GM21526 (cell line): ENCODE results near the gene RPSA.
"Not testable (repeated sequence)": the region's sequence is repeated elsewhere in the genome, so short reads cannot be mapped to it uniquely, and the experiment has no call there.

Source experiments
- ATAC-seq: cut with Tn5 transposase; IDR thresholded peaks from one replicate; pipeline ENCODE4 v1.9.1; 2021; ENCODE audit warnings: moderate library complexity; ENCODE audit not compliant: unreplicated experiment, low FRiP score

RPSA gene

GRCh38 chr3:39418556-39419225 lies 12.2 kb downstream of the RPSA start:
- ATAC-seq = not testable (repeated sequence)

DNA sequence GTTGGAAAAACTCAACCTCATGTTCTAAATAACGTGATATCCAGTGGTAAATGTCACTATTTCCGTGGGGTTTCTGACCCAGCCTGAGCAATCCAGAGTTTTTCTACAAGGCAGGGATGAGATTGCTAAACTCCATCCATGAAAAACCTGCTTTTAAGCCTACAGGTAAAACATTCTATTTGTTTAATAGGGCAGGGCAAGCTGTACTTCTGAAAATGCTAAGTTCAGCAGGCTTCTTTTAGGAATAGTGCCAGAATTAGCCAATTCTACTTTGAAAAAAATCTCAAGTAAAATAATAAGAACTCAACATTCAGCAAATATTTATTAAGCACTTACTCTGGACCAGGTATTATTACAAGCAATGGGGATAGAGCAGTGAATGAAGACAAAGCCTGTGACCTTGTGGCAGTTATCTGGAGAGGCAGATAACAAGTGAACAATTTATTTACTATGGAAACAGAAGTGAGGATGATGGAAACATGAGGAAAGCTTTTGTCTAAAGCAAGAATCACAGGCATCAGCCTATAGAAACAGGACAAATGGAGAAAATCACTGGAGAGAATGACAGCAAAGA lies 13.3 kb downstream of the RPSA start:
- ATAC-seq = no peak

GRCh38 chr3:39420543-39420942 lies 14.0 kb downstream of the RPSA start:
- ATAC-seq = no peak

DNA sequence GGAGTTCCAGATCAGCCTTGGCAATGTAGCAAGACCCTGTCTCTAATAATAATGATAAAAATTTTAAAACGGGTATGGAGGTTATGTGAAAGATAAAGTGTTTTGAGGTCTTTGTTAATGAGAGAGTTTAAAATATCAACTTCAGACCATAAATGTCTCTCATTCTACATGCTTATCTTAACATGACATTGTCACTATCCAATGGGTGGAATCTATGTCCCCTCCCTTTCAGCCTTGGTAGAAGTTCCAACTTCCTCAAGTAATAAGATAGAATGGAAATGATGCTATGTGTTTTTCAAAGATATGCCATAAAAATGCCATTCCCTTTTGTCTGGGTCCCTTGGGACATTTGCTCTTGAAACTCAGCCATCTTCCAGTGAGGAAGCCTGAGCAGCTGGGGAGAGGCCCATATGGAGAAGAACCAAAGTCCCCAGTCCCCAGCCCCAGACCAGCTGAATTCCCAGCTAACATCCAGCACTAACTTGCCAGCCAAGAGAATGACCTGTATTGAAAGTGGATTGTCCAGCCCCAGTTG lies 17.0 kb downstream of the RPSA start:
- ATAC-seq = no peak

DNA sequence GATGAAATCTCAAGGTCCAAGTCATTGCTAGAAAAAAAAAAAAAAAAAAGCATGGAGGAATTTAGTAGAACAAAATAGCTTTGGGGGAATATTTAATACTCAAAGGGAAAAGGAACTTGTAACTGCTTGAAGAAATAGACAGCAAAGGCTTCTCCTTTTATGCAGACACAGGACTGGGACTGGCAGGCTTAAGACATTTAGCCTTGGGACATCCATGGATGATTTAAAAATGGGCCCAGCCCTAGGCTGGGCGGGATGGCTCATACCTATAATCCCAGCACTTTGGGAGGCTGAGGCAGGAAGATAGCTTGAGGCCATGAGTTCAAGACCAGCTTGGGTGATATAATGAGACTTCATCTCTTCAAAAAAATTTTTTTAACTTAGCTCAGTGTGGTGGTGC lies 19.8 kb downstream of the RPSA start:
- no peak for ATAC-seq

DNA sequence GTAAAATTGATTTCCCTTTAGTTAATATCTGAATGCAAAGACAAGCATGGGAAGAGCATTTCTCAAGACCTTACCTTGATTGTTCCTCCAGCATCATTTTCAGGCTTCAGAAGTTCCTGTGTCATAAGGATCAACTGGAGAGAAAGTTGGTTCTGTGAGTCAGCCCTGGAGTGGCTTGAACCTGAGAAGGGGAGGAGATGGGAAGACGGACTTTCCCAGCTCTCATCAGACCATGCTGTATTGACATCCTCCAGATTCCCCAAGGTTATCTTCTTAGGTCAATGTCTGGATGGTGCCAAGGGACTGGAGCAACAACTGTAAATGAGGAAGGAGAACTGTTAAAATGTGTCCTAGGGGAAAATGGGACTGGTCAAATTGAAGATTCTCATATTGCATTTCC lies 21.0 kb downstream of the RPSA start:
- no peak for ATAC-seq

- no peak for ATAC-seq
These were observed 22.3 kb downstream of the RPSA start for GRCh38 chr3:39428745-39429201.

- no peak for ATAC-seq
These were observed 22.9 kb downstream of the RPSA start for GRCh38 chr3:39429466-39429865.

DNA sequence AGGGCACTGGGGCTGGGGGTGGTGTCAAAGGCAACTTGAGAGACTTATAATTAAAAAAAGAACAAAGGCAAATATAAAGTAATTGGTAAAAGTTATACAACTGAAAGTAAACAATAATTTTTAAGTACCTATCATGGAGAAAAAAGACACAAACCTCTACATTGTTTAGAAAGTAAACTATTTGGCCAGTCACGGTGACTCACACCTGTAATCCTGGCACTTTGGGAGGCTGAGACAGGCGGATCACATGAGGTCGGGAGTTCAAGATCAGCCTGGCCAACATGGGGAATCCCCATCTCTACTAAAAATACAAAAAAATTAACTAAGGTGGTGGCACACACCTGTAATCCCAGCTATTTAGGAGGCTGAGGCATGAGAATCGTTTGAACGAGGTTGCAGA lies 25.8 kb downstream of the RPSA start:
- no peak for ATAC-seq

- ATAC-seq = no peak
These were observed 27.1 kb downstream of the RPSA start for GRCh38 chr3:39433642-39434041.

GRCh38 chr3:39434574-39434973 lies 28.1 kb downstream of the RPSA start:
- ATAC-seq = no peak

DNA sequence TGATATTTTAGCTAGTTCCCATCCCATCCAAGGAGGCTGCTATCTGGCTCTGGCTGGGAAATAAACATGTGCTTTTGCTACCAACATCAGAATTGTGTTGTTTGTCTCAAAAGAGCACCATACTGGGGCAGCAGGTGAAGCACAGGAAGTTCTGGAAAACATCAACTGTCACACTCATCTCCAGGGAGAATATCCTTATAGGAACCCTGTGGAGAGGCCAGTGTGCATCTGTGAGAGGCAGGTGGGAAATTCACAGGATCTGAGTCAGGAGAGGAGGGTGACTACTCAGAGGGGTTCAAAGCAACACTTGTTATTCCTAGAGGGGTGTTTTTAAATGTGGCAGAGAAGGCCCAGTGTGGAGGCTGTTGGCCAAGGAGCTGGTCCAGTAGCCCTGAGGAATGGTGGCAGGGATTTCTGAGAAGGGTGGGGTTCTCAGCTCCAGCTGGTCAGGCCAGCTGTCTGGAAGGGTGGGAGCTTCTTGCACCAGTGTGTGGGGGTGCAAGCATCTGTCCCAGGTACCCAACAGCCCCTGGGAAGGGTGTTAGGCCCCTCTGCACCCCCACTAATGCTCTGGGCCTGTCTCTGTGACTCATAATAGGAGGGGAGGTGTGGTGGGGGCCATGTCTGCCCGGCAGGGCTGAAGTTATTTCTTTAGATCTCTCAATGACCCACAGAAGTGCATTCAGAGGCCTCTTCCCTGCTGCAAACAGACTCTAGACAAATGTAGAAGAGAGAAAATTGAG lies 28.7 kb downstream of the RPSA start:
- ATAC-seq = no peak

DNA sequence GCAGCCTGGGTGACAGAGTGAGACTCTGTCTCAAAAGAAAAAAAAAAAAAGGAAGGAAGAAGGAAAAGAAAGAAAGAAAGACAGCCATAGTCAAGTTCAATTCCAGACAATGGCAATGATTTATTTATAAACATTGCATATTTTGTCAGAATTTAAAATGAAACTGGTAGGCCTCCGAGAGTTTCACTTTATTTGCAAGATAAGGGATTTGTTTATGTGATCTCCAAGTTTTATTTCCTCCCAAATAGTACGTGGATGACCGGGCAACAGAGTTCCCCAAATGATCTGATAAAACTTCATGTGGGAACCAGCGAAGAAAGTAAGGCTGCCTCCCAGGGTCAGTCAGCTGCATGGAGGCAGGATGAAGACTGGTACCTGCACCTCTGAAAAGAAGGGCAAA lies 32.4 kb downstream of the RPSA start:
- no peak for ATAC-seq

DNA sequence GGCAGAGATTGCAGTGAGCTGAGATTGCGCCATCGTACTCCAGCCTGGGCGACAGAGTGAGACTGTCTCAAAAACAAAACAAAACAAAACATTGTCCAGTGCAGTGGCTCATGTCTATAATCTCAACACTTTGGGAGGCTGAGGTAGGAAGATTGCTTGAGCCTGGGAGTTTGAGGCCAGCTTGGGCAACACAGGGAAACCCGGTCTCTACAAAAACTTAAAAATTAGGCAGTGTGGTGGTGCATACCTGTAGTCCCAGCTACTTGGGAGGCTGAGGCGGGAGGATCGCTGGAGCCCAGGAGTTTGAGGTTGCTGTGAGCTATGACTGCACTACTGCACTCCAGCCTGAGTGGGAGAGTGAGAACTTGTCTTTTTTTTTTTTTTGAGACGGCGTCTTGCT lies 33.8 kb downstream of the RPSA start:
- ATAC-seq = no peak

DNA sequence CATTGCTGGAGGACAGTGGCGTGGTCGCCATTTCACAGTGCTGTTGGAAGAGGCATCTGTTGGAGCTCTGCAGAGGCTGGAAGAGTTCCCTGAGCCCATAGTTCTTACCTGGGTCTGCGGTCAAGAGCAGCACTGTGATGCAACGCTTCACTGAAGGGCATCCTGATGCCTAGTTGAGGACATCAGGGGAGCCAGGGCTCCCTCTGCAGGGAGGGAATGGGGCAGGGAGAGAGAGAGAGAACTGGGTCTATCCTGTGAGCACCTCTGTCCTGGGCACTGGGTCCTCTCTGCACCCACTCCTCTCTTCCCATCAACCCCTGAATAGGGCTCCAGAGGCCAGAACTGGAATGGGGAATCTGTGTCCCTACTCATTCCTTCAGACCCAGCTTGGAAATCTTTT lies 37.0 kb downstream of the RPSA start:
- no peak for ATAC-seq

GRCh38 chr3:39445927-39446326 lies 39.4 kb downstream of the RPSA start:
- no peak for ATAC-seq

GRCh38 chr3:39446444-39446843 lies 39.9 kb downstream of the RPSA start:
- no peak for ATAC-seq

- ATAC-seq = peak; percentile 89
These were observed 41.3 kb downstream of the RPSA start for GRCh38 chr3:39447637-39448483.

GRCh38 chr3:39448506-39449233 lies 42.1 kb downstream of the RPSA start:
- no peak for ATAC-seq

DNA sequence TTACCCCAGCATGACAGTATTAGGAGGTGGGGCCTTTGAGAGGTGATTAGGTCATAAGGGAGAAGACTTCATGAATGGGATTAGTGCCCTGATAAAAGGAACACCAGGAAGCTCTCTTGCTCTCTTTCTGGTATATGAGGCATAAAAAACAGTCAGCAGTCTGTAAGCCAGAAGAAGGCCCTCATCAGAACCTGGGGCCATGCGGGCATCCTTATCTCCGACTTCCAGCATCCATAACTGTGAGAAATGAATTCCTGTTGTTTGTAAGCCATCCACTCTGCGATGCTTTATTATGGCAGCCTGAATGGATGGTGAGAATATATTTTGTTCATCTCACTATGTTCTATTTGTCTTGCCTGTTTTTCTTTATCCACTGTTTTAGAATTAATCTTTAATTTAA lies 43.3 kb downstream of the RPSA start:
- no peak for ATAC-seq
